Mesenchymal stem cell (in vitro differentiated cells and primary cell): Measurements from ENCODE around the gene EPO.

ENCODE experiments used
- DNase-seq: peaks from one replicate; pipeline ENCODE4 v3.0.0-alpha.2; 2013
- H2AFZ ChIP-seq: one replicate; pipeline ENCODE4 v1.6.1; 2013; ENCODE audit warnings: low read depth, mild to moderate bottlenecking, control low read depth, inconsistent platforms, low read length, moderate library complexity
- H2AK5ac ChIP-seq: 2 replicates; pipeline ENCODE4 v1.6.1; 2013; ENCODE audit warnings: low read length, moderate library complexity, mild to moderate bottlenecking, inconsistent platforms; ENCODE audit not compliant: severe bottlenecking
- H2BK120ac ChIP-seq: one replicate; pipeline ENCODE4 v1.6.1; 2013; ENCODE audit warnings: low read depth, mild to moderate bottlenecking, inconsistent platforms, low read length, moderate library complexity
- H2BK12ac ChIP-seq, 2 experiments: one replicate each; pipeline ENCODE4 v1.6.1; 2013; ENCODE audit warnings: inconsistent platforms in 2 of 2, low read length in 2 of 2, mild to moderate bottlenecking in 2 of 2, moderate library complexity in 2 of 2, control low read depth in 1 of 2
- H2BK15ac ChIP-seq: one replicate; pipeline ENCODE4 v1.6.1; 2013; ENCODE audit warnings: mild to moderate bottlenecking, low read depth, inconsistent platforms; ENCODE audit not compliant: poor library complexity, severe bottlenecking
- H2BK5ac ChIP-seq: 2 replicates; pipeline ENCODE4 v1.6.1; 2013; ENCODE audit warnings: low read depth, mild to moderate bottlenecking, low read length, control low read depth, inconsistent platforms; ENCODE audit not compliant: poor library complexity, severe bottlenecking
- H3K14ac ChIP-seq, 2 experiments: one replicate each; pipeline ENCODE4 v1.6.1; 2013; ENCODE audit warnings: inconsistent platforms in 2 of 2, low read length in 2 of 2, control low read depth in 1 of 2, mild to moderate bottlenecking in 1 of 2, moderate library complexity in 1 of 2
- H3K18ac ChIP-seq, 2 experiments: one replicate each; pipeline ENCODE4 v1.6.1; 2013; ENCODE audit warnings: inconsistent platforms in 2 of 2, low read length in 2 of 2, control low read depth in 1 of 2, low read depth in 1 of 2, mild to moderate bottlenecking in 1 of 2
- H3K23ac ChIP-seq, 2 experiments: one replicate each; pipeline ENCODE4 v1.6.1; 2013; ENCODE audit warnings: inconsistent platforms in 2 of 2, low read length in 2 of 2, mild to moderate bottlenecking in 2 of 2, moderate library complexity in 2 of 2, control low read depth in 1 of 2
- H3K27ac ChIP-seq: 2 replicates; pipeline ENCODE4 v1.5.1; 2013; ENCODE audit warnings: mild to moderate bottlenecking, moderate library complexity, low read length, control low read depth, inconsistent platforms; ENCODE audit not compliant: poor library complexity, severe bottlenecking
- H3K27me3 ChIP-seq, 2 experiments: 2 replicates each; pipeline versions ENCODE4 v1.6.1 to v1.7.0; 2013; ENCODE audit warnings: low read length in 2 of 2, mild to moderate bottlenecking in 2 of 2, moderate library complexity in 2 of 2, control low read depth in 1 of 2, inconsistent platforms in 1 of 2; ENCODE audit not compliant: control insufficient read depth in 1 of 2, insufficient read depth in 1 of 2
- H3K36me3 ChIP-seq, 2 experiments: 2 replicates each; pipeline versions ENCODE4 v1.6.1 to v1.7.0; 2013; ENCODE audit warnings: low read length in 2 of 2, control low read depth in 1 of 2, inconsistent platforms in 1 of 2, low read depth in 1 of 2, mild to moderate bottlenecking in 1 of 2; ENCODE audit not compliant: insufficient read depth in 2 of 2, control insufficient read depth in 1 of 2
- H3K4ac ChIP-seq, 2 experiments: one replicate each; pipeline ENCODE4 v1.6.1; 2013; ENCODE audit warnings: inconsistent platforms in 2 of 2, low read length in 2 of 2, mild to moderate bottlenecking in 2 of 2, moderate library complexity in 2 of 2, control low read depth in 1 of 2, low read depth in 1 of 2
- H3K4me1 ChIP-seq: 2 replicates; pipeline ENCODE4 v1.6.1; 2013; ENCODE audit warnings: low read depth, low read length, control low read depth; ENCODE audit not compliant: control insufficient read depth, insufficient read depth
- H3K4me2 ChIP-seq: 2 replicates; pipeline ENCODE4 v1.6.1; 2013; ENCODE audit warnings: low read length, mild to moderate bottlenecking, inconsistent platforms; ENCODE audit not compliant: poor library complexity, severe bottlenecking
- H3K4me3 ChIP-seq, 2 experiments: 2 replicates each; pipeline versions ENCODE4 v1.5.1 to v1.7.0; 2013; ENCODE audit warnings: low read length in 2 of 2, mild to moderate bottlenecking in 2 of 2, control low read depth in 1 of 2, low read depth in 1 of 2; ENCODE audit not compliant: insufficient read depth in 1 of 2
- H3K79me1 ChIP-seq: replicated peaks from 2 replicates; pipeline ENCODE4 v1.6.1; 2013; ENCODE audit warnings: mild to moderate bottlenecking, control low read depth, low read length, inconsistent platforms; ENCODE audit not compliant: poor library complexity, severe bottlenecking
- H3K9ac ChIP-seq: 2 replicates; pipeline ENCODE4 v1.7.0; 2013; ENCODE audit warnings: mild to moderate bottlenecking, low read length, moderate library complexity
- H3K9me3 ChIP-seq: 2 replicates; pipeline ENCODE4 v1.7.0; 2013; ENCODE audit warnings: mild to moderate bottlenecking, low read length; ENCODE audit not compliant: control insufficient read depth
- H4K8ac ChIP-seq: one replicate; pipeline ENCODE4 v1.6.1; 2013; ENCODE audit warnings: inconsistent platforms, mild to moderate bottlenecking, low read length, moderate library complexity
- H4K91ac ChIP-seq: one replicate; pipeline ENCODE4 v1.6.1; 2013; ENCODE audit warnings: mild to moderate bottlenecking, low read length, inconsistent platforms
- WGBS: methylation state at CpG from one replicate; pipeline ENCODE4 v1.1.7; 2013; ENCODE audit warnings: mixed read lengths; 5-methylcytosine and 5-hydroxymethylcytosine counted together

The EPO gene

DNA sequence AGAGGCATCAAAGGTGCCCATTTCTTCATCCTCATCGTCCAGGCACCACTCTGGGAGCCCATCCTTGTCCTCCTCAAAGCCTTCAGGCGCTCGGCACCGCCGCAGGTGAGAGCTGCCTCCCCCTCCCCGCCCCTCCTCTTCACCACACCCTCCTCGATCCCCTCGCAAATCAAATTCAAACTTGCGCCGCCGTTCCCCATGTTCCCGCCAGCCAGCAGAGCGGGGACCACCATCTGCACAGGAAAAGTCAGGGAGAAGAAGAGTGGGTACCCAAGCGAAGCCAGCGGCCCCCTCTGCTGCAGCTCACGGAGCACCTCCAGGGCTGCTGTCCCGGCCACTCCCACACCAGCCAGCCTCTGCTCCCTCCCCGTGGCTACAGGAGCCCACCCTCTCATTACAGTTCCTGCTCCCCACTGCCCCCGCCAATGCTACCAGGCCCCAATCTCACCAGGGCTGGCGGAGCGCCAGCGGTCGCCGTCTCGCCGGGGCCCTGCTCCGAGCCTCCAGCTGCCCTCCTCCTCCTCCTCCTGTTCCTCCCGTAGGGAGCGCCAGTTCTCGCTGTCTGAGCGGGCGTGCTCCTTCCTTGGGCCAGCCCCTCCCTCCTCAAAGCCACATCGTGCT is 34.0 kb upstream of the EPO start:
- H3K36me3 ChIP-seq = peaks cover 76 to 90% of the 10 kb centered on the region in 2 experiments
- H2AK5ac ChIP-seq = no peak overlapping the region
- H3K18ac ChIP-seq = no peak overlapping the region
- no peak for DNase-seq
- H3K23ac ChIP-seq = no peak overlapping the region
- peaks cover 39% of the 10 kb centered on the region for H3K79me1 ChIP-seq
- H4K91ac ChIP-seq = no peak overlapping the region
- H3K27me3 ChIP-seq = no peaks in the 10 kb centered on the region
- no peak overlapping the region for H2BK5ac ChIP-seq
- no peaks in the 10 kb centered on the region for H3K9me3 ChIP-seq
- peaks cover 28% of the 10 kb centered on the region for H3K4me1 ChIP-seq
- H3K4me3 ChIP-seq = no peak overlapping the region
- no peak overlapping the region for H4K8ac ChIP-seq
- no peak overlapping the region for H3K14ac ChIP-seq
- H2BK15ac ChIP-seq = no peak overlapping the region
- H2BK12ac ChIP-seq = no peak overlapping the region
- 96% methylated on average over 33 of the region's 33 CpGs for WGBS
- H3K4me2 ChIP-seq = no peak overlapping the region
- H3K27ac ChIP-seq = no peak overlapping the region
- H3K4ac ChIP-seq = no peak overlapping the region
- H2BK120ac ChIP-seq = no peak overlapping the region
- H2AFZ ChIP-seq = no peak overlapping the region
- no peak overlapping the region for H3K9ac ChIP-seq

DNA sequence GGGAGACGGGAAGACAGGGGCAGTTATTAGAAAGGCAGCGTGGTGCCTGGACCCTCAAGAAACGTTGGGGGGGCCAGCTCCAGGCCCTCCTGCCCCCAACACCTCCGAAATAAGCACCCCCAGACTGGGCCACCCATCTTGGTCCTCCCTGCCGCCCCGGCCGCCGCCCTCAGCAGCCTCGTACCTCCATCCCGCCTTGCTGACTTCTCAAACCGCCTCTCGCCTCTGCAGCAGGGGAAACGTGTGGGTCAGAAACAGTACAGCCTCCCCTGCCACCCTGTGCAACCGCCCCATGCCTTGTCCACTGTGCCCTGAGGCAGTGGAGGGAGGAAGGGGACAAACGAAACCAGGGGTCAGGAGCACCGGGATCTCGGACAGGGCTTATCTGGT is 33.5 kb upstream of the EPO start:
- H3K36me3 ChIP-seq = peaks cover 71 to 85% of the 10 kb centered on the region in 2 experiments
- H2BK12ac ChIP-seq = no peak overlapping the region
- H2BK120ac ChIP-seq = no peak overlapping the region
- peaks cover 26% of the 10 kb centered on the region for H3K4me1 ChIP-seq
- H3K27ac ChIP-seq = no peak overlapping the region
- no peaks in the 10 kb centered on the region for H3K9me3 ChIP-seq
- H3K4me2 ChIP-seq = no peak overlapping the region
- no peak overlapping the region for H3K9ac ChIP-seq
- H3K79me1 ChIP-seq = peaks cover 39% of the 10 kb centered on the region
- no peak overlapping the region for H2BK15ac ChIP-seq
- H3K4me3 ChIP-seq = no peak overlapping the region
- DNase-seq = no peak
- no peak overlapping the region for H3K4ac ChIP-seq
- H3K14ac ChIP-seq = no peak overlapping the region
- no peak overlapping the region for H3K23ac ChIP-seq
- H2AFZ ChIP-seq = no peak overlapping the region
- H4K8ac ChIP-seq = no peak overlapping the region
- H4K91ac ChIP-seq = no peak overlapping the region
- WGBS = 94% methylated on average over 17 of the region's 17 CpGs
- H2BK5ac ChIP-seq = no peak overlapping the region
- no peak overlapping the region for H2AK5ac ChIP-seq
- no peak overlapping the region for H3K18ac ChIP-seq
- no peaks in the 10 kb centered on the region for H3K27me3 ChIP-seq

DNA sequence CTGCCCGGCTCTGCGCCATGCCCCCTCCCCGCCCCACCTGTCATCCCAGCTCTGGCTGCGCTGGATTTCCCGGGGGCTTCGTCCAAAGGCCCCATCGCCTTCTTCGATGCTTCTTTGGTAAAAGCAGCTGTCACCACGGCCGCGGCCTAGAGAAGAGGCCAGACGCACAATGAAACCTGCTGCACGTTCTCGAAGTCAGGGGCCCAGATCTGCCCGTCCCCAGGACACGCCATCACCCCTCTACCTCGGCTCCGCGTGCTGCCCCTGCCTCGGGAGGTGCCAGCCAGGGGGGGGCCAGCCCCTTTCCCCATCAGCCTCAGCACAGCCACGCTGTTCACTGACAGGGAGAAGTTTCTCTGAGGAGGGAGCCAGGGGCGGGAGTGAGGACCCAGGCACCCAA is 33.0 kb upstream of the EPO start:
- Histone ChIP-seq H3K18ac (no peak overlapping the region), H3K27me3 (no peaks in the 10 kb centered on the region), H3K79me1 (peaks cover 39% of the 10 kb centered on the region), H3K4me3 (no peak overlapping the region), H4K8ac (no peak overlapping the region), H3K14ac (no peak overlapping the region), H3K9me3 (no peaks in the 10 kb centered on the region), H3K4me2 (no peak overlapping the region), H3K23ac (no peak overlapping the region), H2BK5ac (no peak overlapping the region), H2BK12ac (no peak overlapping the region), H2BK120ac (no peak overlapping the region), H3K4ac (no peak overlapping the region), H4K91ac (no peak overlapping the region), H2AK5ac (no peak overlapping the region), H3K27ac (no peak overlapping the region), H3K9ac (no peak overlapping the region), H3K36me3 (peaks cover 67 to 81% of the 10 kb centered on the region in 2 experiments), H2BK15ac (no peak overlapping the region), H3K4me1 (peaks cover 26% of the 10 kb centered on the region), H2AFZ (no peak overlapping the region)
- WGBS = 95% methylated on average over 22 of the region's 22 CpGs
- no peak for DNase-seq

DNA sequence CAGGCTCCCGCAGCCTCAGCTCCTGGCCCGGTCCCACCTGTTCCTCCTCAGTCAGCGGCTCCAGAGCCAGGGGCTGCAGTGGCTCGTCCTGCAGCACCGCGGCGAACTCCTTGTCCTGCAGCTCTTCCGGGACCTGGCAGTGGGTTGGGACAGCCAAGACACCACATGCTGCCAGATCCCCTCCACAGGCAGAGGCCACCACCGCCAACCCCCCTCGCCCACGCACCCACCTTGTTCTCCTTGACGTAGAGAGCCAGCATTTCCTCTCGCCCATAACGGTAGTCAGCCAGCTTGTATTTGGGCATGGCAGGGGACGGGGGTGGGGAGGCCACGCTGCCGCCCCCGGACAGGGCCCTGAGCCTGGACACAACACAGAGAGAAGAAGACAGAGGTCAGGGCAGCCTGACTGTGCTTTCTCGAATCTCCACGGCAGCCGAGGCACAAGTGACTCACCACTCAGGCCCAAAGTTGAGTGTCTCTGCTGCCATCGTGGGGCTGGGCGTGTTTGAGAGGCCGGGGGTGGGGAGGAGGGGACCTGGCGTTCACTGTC is 32.4 kb upstream of the EPO start:
- H3K79me1 ChIP-seq = peaks cover 39% of the 10 kb centered on the region
- WGBS = 73% methylated on average over 24 of the region's 25 CpGs
- H4K8ac ChIP-seq = no peak overlapping the region
- H3K18ac ChIP-seq = peak overlapping the region in 1 of 2 experiments; percentile 18
- no peak overlapping the region for H3K23ac ChIP-seq
- peak overlapping the region in 1 of 2 experiments; percentile 10 for H2BK12ac ChIP-seq
- H4K91ac ChIP-seq = no peak overlapping the region
- no peak overlapping the region for H3K4me2 ChIP-seq
- H2BK120ac ChIP-seq = no peak overlapping the region
- H3K4me3 ChIP-seq = no peak overlapping the region
- H3K9me3 ChIP-seq = no peaks in the 10 kb centered on the region
- no peak overlapping the region for H2BK15ac ChIP-seq
- no peak overlapping the region for H2BK5ac ChIP-seq
- no peak overlapping the region for H3K27ac ChIP-seq
- peaks cover 25% of the 10 kb centered on the region for H3K4me1 ChIP-seq
- H3K4ac ChIP-seq = no peak overlapping the region
- H3K14ac ChIP-seq = no peak overlapping the region
- DNase-seq = no peak
- no peak overlapping the region for H2AFZ ChIP-seq
- peaks cover 61 to 75% of the 10 kb centered on the region in 2 experiments for H3K36me3 ChIP-seq
- H3K9ac ChIP-seq = no peak overlapping the region
- no peak overlapping the region for H2AK5ac ChIP-seq
- no peaks in the 10 kb centered on the region for H3K27me3 ChIP-seq
